NB4 (cell line): Measurements from ENCODE around the gene MOB2.

Experiments
- DNase-seq: peaks from one replicate; pipeline ENCODE4 v3.0.0; 2010; ENCODE audit warnings: low read depth
- H3K4me3 ChIP-seq: one replicate; pipeline ENCODE4 v1.5.1; 2011; ENCODE audit warnings: mild to moderate bottlenecking, low read depth, low read length, moderate library complexity
- CTCF ChIP-seq: IDR thresholded peaks from one replicate; pipeline ENCODE4 v1.5.1; 2012; ENCODE audit warnings: low read depth, low read length
- MAX ChIP-seq: IDR thresholded peaks from 2 replicates; pipeline ENCODE4 v1.6.1; 2011; ENCODE audit warnings: low read depth, low read length
- MYC ChIP-seq: IDR thresholded peaks from 2 replicates; pipeline ENCODE4 v1.6.1; 2011; ENCODE audit warnings: low read depth, low read length
- POLR2A ChIP-seq: IDR thresholded peaks from 2 replicates; pipeline ENCODE4 v1.6.1; 2011; ENCODE audit warnings: mild to moderate bottlenecking; ENCODE audit not compliant: insufficient read length; ENCODE audit errors: extremely low read depth

The MOB2 gene

GRCh38 chr11:1461826-1462697, 24.5 kb downstream of the MOB2 start:
- no peak overlapping the region for H3K4me3 ChIP-seq
- no peak for DNase-seq
- no peak for TF ChIP-seq POLR2A
- TF ChIP-seq CTCF, result no peak
- no peak for TF ChIP-seq MYC
- no peak for TF ChIP-seq MAX

- no peak for TF ChIP-seq POLR2A
- no peak for TF ChIP-seq MYC
- no peak for TF ChIP-seq MAX
- no peak for TF ChIP-seq CTCF
- no peak for DNase-seq
- no peak overlapping the region for H3K4me3 ChIP-seq
These were observed 25.4 kb downstream of the MOB2 start for GRCh38 chr11:1460986-1461825.

GRCh38 chr11:1460396-1460985, 26.1 kb downstream of the MOB2 start:
- H3K4me3 ChIP-seq, result no peak overlapping the region
- no peak for TF ChIP-seq MAX
- TF ChIP-seq MYC, result no peak
- TF ChIP-seq POLR2A, result no peak
- TF ChIP-seq CTCF, result no peak
- DNase-seq, result no peak

GRCh38 chr11:1459764-1460395, 26.7 kb downstream of the MOB2 start:
- H3K4me3 ChIP-seq, result no peak overlapping the region
- TF ChIP-seq MAX (no peak), MYC (no peak), CTCF (no peak), POLR2A (no peak)
- DNase-seq, result no peak

- no peak for DNase-seq
- no peak for TF ChIP-seq CTCF
- no peak for TF ChIP-seq POLR2A
- no peak for TF ChIP-seq MYC
- no peak for TF ChIP-seq MAX
- no peak overlapping the region for H3K4me3 ChIP-seq
These were observed 27.4 kb downstream of the MOB2 start for GRCh38 chr11:1459219-1459575.
